ENCODE data around the gene PLA2R1.

GRCh38 chr2:160039166-160039903, 23.1 kb downstream of the PLA2R1 start:
- TF ChIP-seq CTCF (IDR thresholded peaks at IDR 0.05): no peak
- no peak for TF ChIP-seq EP300 (IDR thresholded peaks at IDR 0.05)

Measured in ovary (tissue), 3 donors.